Measurements from ENCODE around the gene CLDND2. TPM values are rescaled to one million over a fixed set of nuclear protein-coding genes. Genes with fewer than 3 reads are reported as not detected.

Gene CLDND2
- total RNA-seq, 4 donors from 2014 or later, result not detected

DNA sequence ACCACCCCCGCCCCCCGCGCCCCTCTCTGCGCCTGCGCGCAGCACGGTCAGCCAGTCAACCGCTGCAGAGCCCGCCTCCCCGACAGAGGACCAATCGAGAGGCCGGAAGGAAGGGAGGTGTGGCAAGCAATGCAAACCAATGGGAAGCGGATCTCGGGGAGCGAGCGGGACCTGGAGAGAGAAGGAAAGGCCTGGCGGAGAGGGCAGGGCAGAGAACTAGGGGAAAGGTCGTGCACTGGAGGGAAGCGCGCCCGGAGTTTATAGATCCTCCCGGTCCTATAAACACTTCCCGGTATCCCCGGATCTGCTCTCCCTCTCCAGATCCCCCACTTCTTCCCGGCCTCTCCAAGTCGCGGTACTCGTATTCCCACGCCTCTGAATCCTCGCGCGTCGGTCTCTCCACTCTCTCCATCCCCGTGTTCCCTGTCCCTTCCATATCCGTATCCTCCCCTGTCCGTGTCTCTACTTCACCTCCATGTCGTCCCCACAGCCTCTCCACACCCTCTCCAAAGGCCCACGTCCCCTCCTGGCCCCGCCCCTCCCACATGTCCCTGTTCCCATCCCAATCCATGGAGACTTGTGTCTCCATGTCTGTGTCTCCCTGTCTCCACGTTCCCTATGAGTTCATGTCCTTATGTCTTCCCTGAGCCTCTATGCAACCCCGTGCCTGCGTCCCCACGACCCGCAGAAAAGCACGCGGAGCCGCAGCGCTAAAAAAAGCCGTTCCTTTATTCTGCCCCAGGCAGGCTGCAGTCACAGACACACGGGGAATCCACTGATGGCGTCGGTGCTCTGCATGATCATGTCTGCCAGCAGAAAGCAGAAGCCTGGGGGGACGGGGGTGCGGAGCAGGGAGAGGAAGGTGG, 2.2 kb downstream of the CLDND2 start:
- TF ChIP-seq, protein P1, sequence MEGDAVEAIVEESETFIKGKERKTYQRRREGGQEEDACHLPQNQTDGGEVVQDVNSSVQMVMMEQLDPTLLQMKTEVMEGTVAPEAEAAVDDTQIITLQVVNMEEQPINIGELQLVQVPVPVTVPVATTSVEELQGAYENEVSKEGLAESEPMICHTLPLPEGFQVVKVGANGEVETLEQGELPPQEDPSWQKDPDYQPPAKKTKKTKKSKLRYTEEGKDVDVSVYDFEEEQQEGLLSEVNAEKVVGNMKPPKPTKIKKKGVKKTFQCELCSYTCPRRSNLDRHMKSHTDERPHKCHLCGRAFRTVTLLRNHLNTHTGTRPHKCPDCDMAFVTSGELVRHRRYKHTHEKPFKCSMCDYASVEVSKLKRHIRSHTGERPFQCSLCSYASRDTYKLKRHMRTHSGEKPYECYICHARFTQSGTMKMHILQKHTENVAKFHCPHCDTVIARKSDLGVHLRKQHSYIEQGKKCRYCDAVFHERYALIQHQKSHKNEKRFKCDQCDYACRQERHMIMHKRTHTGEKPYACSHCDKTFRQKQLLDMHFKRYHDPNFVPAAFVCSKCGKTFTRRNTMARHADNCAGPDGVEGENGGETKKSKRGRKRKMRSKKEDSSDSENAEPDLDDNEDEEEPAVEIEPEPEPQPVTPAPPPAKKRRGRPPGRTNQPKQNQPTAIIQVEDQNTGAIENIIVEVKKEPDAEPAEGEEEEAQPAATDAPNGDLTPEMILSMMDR (IDR thresholded peaks at IDR 0.05; ENCODE audit: low read depth), result no peak

DNA sequence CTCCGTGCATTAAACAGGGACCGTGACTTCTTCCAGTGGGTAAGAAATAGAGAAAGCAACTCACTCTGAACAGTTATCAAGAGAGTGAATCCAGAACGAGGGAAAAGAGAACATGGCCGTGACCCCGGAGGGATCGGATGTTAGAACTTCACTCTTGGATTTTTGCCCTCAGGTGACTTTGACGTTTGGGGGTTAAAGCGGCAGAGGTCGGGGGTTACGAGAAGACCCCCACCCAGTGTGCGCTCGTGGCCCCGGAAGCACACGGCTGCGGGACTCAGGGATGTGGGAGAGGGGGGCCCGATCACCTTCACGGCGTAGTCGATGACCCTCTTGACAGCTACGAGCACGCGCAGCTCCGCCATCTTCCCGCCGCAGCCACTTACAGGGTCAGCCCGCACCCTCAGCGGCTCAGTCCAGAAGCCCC, 2.8 kb downstream of the CLDND2 start, which contains the start of gene ETFB:
ETFB (minus strand) TSS at position 424 of the 424 bp plus-strand sequence; CDS start at position 362, 62 bp downstream.
- TF ChIP-seq, protein P1 (IDR thresholded peaks at IDR 0.05; ENCODE audit: low read depth), result no peak

DNA sequence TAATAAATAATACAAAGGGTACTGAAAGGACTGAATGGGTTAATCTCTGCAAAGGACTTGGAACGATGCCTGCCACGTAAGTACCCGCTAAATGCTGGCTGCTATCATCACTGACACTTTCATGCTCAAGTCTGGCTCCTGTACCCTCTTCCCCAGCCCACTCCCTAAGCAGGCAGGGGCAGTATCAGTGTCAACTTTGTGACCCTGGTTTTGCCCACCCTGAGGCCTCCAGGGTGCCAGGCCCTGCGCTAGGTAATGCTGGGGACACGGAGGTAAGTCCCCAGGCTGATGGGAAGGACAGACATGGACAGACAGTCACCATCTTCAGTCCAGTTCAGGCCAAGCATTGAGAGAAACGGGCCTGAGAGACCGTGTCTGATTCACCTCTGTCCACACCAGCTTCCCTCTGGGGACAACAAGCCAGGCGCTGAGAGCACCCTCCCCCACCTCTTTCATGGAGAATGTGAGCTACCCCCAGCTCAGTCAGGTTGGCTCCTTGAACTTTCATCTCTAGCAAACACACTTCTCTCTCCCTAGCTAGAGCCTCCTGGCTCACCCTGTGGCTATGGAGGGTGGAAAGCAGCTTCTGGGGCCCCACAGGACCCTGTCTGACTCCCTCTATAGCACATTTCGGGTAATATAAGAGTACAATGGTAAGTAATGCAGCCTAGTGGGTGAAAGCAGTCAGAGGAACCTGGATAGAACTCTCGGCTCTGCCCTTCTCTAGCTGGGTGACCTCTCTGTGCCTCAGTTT, 3.4 kb downstream of the CLDND2 start:
- TF ChIP-seq, protein P1 (IDR thresholded peaks at IDR 0.05; ENCODE audit: low read depth), result no peak

DNA sequence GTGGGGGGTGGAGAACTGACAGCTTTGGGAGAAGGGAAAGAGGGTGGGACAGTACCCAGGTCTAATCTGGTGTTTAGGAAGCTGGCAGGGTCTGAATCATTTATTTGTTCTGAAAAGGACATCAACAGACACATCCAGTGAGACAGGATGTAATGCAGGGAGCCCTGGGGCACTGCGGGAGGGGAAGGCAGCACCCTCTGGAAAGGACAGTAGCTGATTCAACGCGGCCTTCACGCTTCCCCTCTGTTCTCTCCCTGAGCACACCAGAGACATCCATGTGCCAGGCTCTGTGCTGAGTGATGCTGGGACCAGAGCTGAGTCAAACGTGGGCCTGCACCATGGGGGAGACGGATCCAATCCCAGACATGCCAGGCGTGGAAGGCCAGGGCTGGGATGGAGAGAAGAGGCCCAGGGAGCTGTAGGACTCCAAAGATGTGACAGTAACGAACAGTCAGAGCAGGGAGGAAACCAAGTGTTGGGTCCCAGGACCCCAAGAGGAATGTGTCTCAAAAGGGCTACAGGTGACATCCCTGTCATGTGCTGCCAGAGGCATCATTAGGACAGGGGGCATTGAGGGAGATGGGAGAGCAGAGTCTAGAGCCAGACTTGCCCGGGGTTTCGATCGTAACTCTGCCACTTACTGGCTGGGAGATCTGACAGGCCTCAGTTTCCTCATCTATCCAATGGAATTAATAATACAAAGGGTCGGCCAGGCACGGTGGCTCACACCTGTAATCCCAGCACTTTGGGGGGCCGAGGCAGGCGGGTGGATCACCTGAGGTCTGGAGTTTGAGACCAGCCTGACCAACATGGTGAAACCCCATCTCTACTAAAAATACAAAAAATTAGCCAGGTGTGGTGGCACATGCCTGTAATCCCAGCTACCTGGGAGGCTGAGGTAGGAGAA, 4.3 kb downstream of the CLDND2 start:
- TF ChIP-seq, protein P1 (IDR thresholded peaks at IDR 0.05; ENCODE audit: low read depth), result no peak

DNA sequence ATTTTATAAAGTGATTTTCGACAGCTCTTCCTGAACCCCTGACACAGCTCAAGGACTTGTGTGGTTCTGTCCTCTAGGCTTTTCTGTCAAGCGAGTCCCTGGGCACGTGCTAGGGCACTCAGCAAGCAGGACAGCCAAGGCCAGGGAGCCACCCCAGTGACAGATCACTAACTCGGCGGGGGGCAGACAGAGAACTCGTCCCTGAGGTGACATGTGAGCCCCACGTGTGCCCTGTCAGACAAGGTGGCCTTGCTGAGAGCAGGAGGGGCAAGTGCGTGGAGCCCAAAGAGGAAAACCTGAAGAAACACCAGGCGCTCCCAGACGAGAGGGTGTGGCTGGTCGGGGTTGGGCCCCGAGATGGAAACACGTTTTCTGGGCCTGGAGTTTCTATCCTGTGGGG, 7.6 kb downstream of the CLDND2 start:
- TF ChIP-seq, protein P1 (IDR thresholded peaks at IDR 0.05; ENCODE audit: low read depth), result no peak

DNA sequence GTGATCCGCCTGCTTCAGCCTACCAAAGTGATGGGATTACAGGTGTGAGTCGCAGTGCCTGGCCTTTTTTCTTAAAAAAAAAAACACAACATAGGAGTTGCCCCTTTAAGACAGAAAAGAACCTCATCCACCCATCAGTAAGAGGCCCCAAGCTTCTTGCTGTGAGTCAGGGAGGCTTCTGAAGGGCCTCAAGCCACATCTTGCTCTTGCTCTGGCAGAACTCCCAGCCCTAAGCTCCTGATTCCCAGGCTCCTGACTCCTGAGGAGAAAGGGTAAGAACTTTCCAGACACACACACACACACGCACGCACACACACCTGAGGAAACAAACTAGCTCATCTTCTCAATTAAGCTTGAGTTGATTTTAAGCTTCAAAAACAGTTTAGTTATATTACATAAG, 9.5 kb downstream of the CLDND2 start:
- TF ChIP-seq, protein P1 (IDR thresholded peaks at IDR 0.05; ENCODE audit: low read depth), result no peak
